Activated naive CD4-positive, alpha-beta T cell treated with Interleukin-2 at 50 U/mL for 16 hours (primary cell): ENCODE results near the gene DENND2D.
"Not testable (repeated sequence)": the region's sequence is repeated elsewhere in the genome, so short reads cannot be mapped to it uniquely, and the experiment has no call there.

Experiments
- DNase-seq: peaks from one replicate; pipeline ENCODE4 v3.0.0-alpha.2; 2020

DENND2D gene

GRCh38 chr1:111221633-111222291 is 21.3 kb upstream of the DENND2D start:
- DNase-seq, result peak; percentile 51

GRCh38 chr1:111221276-111221632 is 20.8 kb upstream of the DENND2D start:
- no peak for DNase-seq

- DNase-seq, result no peak
These were observed 19.9 kb upstream of the DENND2D start for GRCh38 chr1:111220302-111220890.

GRCh38 chr1:111219557-111220286 is 19.3 kb upstream of the DENND2D start:
- DNase-seq, result peak; percentile 61

- DNase-seq, result no peak
These were observed 18.5 kb upstream of the DENND2D start for GRCh38 chr1:111218701-111219556.

- no peak for DNase-seq
These were observed 16.9 kb upstream of the DENND2D start for GRCh38 chr1:111217183-111217910.

- DNase-seq, result no peak
These were observed 16.3 kb upstream of the DENND2D start for GRCh38 chr1:111216751-111217150.

- not testable (repeated sequence) for DNase-seq
These were observed 14.8 kb upstream of the DENND2D start for GRCh38 chr1:111215285-111215684.

- peak; percentile 56 for DNase-seq
These were observed 14.4 kb upstream of the DENND2D start for GRCh38 chr1:111214884-111215283.

GRCh38 chr1:111214074-111214801 is 13.8 kb upstream of the DENND2D start:
- DNase-seq, result no peak

- no peak for DNase-seq
These were observed 13.0 kb upstream of the DENND2D start for GRCh38 chr1:111213412-111213811.

GRCh38 chr1:111212634-111213335 is 12.3 kb upstream of the DENND2D start:
- DNase-seq, result no peak

GRCh38 chr1:111211921-111212320 is 11.5 kb upstream of the DENND2D start:
- DNase-seq, result no peak

GRCh38 chr1:111209622-111210021 is 9.2 kb upstream of the DENND2D start:
- DNase-seq, result no peak

- DNase-seq, result no peak
These were observed 8.5 kb upstream of the DENND2D start for GRCh38 chr1:111208921-111209320.

- DNase-seq, result no peak
These were observed 5.2 kb upstream of the DENND2D start for GRCh38 chr1:111205714-111206050.

- no peak for DNase-seq
These were observed 4.7 kb upstream of the DENND2D start for GRCh38 chr1:111204983-111205713.

GRCh38 chr1:111204201-111204982 is 3.9 kb upstream of the DENND2D start:
- DNase-seq, result peak; percentile 74

GRCh38 chr1:111203681-111204200 is 3.3 kb upstream of the DENND2D start:
- DNase-seq, result peak; percentile 84
